Measurements from ENCODE around the gene DNER.

DNER gene

GRCh38 chr2:229666811-229667210, 47.5 kb downstream of the DNER start:
- H3K4me3 Mint-ChIP-seq = no peak overlapping the region
- no peaks in the 10 kb centered on the region for H3K36me3 Mint-ChIP-seq (ENCODE audit: low read depth)
- no peaks in the 10 kb centered on the region for H3K9me3 Mint-ChIP-seq
- no peaks in the 10 kb centered on the region for H3K4me1 Mint-ChIP-seq (ENCODE audit: low read depth)
- H3K27ac Mint-ChIP-seq = no peak overlapping the region
- intact Hi-C loops (cut with micrococcal nuclease) = no loop called here
- H3K27me3 Mint-ChIP-seq = peaks cover 5% of the 10 kb centered on the region

GRCh38 chr2:229665158-229665557, 49.2 kb downstream of the DNER start:
- H3K27me3 Mint-ChIP-seq = no peaks in the 10 kb centered on the region
- intact Hi-C loops (cut with micrococcal nuclease) = no loop called here
- no peak overlapping the region for H3K4me3 Mint-ChIP-seq
- H3K36me3 Mint-ChIP-seq (ENCODE audit: low read depth) = no peaks in the 10 kb centered on the region
- H3K9me3 Mint-ChIP-seq = no peaks in the 10 kb centered on the region
- peaks cover 6% of the 10 kb centered on the region for H3K4me1 Mint-ChIP-seq (ENCODE audit: low read depth)
- H3K27ac Mint-ChIP-seq = no peak overlapping the region

DNA sequence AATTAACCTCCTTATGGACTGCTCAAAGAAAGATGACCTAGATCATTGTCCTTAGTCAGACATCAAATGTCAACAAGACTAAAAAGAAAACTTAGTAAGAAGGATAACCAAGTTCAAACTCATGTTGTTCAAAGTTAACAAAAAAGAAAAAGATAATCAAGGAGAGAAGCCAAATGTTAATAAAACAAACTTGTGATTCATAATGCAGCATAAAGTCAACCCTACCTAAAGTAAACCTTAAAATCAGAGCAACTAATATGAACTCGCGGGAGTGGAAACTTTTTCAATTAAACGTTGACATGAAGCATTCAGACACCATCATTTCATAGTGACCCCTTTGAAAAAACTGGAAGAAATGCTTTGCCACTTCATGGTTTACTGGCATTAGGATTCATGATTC, 52.9 kb downstream of the DNER start:
- H3K4me3 Mint-ChIP-seq = no peak overlapping the region
- H3K27me3 Mint-ChIP-seq = no peaks in the 10 kb centered on the region
- no peaks in the 10 kb centered on the region for H3K9me3 Mint-ChIP-seq
- H3K4me1 Mint-ChIP-seq (ENCODE audit: low read depth) = peaks cover 7% of the 10 kb centered on the region
- intact Hi-C loops (cut with micrococcal nuclease) = no loop called here
- H3K27ac Mint-ChIP-seq = no peak overlapping the region
- no peaks in the 10 kb centered on the region for H3K36me3 Mint-ChIP-seq (ENCODE audit: low read depth)

DNA sequence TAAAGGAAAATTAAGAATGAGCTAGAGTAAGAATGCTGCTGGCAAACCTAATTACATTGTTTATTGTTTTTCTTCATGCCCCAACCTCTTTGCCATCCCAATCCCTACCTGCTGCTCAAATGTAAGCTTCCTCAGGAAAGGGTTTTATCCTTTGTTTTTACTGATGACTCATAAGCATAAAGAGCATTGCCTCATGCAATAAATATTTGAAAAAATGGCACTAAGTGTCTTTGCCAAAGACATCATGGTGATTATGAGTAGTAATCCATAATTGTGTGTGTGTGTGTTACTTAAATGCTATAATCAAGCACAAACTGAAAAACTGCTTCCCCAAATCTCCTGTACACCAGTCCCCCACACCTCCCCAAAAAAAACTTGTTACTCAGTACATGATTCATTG, 53.4 kb downstream of the DNER start:
- Mint-ChIP-seq H3K4me1 (ENCODE audit: low read depth) (peaks cover 7% of the 10 kb centered on the region), H3K27me3 (no peaks in the 10 kb centered on the region), H3K27ac (no peak overlapping the region), H3K36me3 (ENCODE audit: low read depth) (no peaks in the 10 kb centered on the region), H3K9me3 (no peaks in the 10 kb centered on the region), H3K4me3 (no peak overlapping the region)
- intact Hi-C loops (cut with micrococcal nuclease) = no loop called here

- Mint-ChIP-seq H3K4me1 (ENCODE audit: low read depth) (peaks cover 7% of the 10 kb centered on the region), H3K27me3 (no peaks in the 10 kb centered on the region), H3K36me3 (ENCODE audit: low read depth) (no peaks in the 10 kb centered on the region), H3K27ac (no peak overlapping the region), H3K9me3 (no peaks in the 10 kb centered on the region), H3K4me3 (no peak overlapping the region)
- intact Hi-C loops (cut with micrococcal nuclease) = no loop called here
These were observed 54.0 kb downstream of the DNER start for GRCh38 chr2:229660391-229660790.

DNA sequence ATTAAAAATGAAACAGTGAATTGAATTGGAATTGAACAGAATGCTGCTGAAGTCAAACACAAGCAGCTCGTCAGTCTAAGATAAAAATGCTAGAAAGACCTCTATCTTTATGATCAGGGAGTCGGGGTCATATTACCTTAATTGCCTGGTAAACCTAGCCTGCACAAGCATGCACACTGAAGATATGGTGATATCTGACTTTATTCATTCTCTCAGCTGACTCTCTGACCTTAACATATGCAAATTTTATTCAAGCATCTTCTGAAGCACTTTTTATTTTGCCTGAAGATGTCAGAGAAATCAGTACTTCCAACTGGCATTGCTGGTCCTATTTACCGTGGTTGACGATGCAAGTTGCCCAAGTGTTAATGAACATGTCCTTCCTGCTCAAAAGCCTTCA, 56.4 kb downstream of the DNER start:
- H3K9me3 Mint-ChIP-seq = no peaks in the 10 kb centered on the region
- H3K36me3 Mint-ChIP-seq (ENCODE audit: low read depth) = no peaks in the 10 kb centered on the region
- H3K27me3 Mint-ChIP-seq = no peaks in the 10 kb centered on the region
- H3K27ac Mint-ChIP-seq = no peak overlapping the region
- no peak overlapping the region for H3K4me3 Mint-ChIP-seq
- peaks cover 7% of the 10 kb centered on the region for H3K4me1 Mint-ChIP-seq (ENCODE audit: low read depth)
- intact Hi-C loops (cut with micrococcal nuclease) = no loop called here

- no peaks in the 10 kb centered on the region for H3K27me3 Mint-ChIP-seq
- H3K4me3 Mint-ChIP-seq = no peak overlapping the region
- no peaks in the 10 kb centered on the region for H3K36me3 Mint-ChIP-seq (ENCODE audit: low read depth)
- no peaks in the 10 kb centered on the region for H3K9me3 Mint-ChIP-seq
- no peak overlapping the region for H3K27ac Mint-ChIP-seq
- intact Hi-C loops (cut with micrococcal nuclease) = no loop called here
- no peaks in the 10 kb centered on the region for H3K4me1 Mint-ChIP-seq (ENCODE audit: low read depth)
These were observed 59.9 kb downstream of the DNER start for GRCh38 chr2:229654437-229654836.

DNA sequence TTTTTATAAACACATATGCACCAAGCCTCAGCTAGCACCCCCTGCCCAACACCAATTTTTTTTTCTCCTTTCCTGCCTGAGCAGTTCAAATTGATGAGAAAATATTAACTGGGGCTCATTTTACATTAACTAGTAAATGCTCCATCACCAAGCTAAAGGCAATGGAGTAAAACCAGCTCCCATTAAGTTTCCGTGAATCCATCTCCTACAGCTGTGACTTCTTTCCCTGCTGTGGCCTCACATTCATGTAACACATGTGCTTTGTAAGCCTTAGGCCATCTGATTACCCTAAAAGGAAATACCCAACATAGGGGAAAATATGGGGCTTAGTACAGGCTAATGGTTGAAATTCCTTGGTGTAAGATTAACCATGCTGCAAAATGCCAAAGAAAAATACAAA, 60.8 kb downstream of the DNER start:
- H3K27ac Mint-ChIP-seq = no peak overlapping the region
- no peaks in the 10 kb centered on the region for H3K36me3 Mint-ChIP-seq (ENCODE audit: low read depth)
- H3K4me3 Mint-ChIP-seq = no peak overlapping the region
- no peaks in the 10 kb centered on the region for H3K4me1 Mint-ChIP-seq (ENCODE audit: low read depth)
- intact Hi-C loops (cut with micrococcal nuclease) = no loop called here
- H3K9me3 Mint-ChIP-seq = no peaks in the 10 kb centered on the region
- no peaks in the 10 kb centered on the region for H3K27me3 Mint-ChIP-seq

DNA sequence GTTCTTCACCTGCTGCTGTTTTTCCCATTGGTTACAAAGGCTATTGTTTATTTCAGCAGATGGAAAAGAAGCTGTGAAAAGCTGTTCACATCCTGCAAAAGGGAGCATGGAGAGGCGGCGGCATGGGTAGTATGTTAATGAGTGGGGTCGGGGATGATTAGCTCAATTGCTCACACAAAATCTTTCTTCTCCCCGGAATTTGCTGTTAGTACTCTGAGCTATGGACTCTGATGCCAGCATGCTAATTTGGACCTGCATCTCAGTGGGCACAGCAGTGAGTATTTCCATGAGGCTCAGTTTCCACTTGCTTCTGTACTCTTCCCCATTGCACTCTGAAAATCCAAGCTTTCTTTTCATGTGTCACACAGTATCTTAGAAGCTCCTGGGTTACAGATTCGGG, 61.6 kb downstream of the DNER start:
- H3K4me1 Mint-ChIP-seq (ENCODE audit: low read depth) = no peaks in the 10 kb centered on the region
- no peak overlapping the region for H3K4me3 Mint-ChIP-seq
- H3K27ac Mint-ChIP-seq = no peak overlapping the region
- intact Hi-C loops (cut with micrococcal nuclease) = no loop called here
- no peaks in the 10 kb centered on the region for H3K27me3 Mint-ChIP-seq
- H3K9me3 Mint-ChIP-seq = no peaks in the 10 kb centered on the region
- no peaks in the 10 kb centered on the region for H3K36me3 Mint-ChIP-seq (ENCODE audit: low read depth)

GRCh38 chr2:229650901-229651300, 63.5 kb downstream of the DNER start:
- intact Hi-C loops (cut with micrococcal nuclease) = no loop called here
- H3K4me3 Mint-ChIP-seq = no peak overlapping the region
- H3K27me3 Mint-ChIP-seq = no peaks in the 10 kb centered on the region
- H3K36me3 Mint-ChIP-seq (ENCODE audit: low read depth) = no peaks in the 10 kb centered on the region
- H3K27ac Mint-ChIP-seq = no peak overlapping the region
- H3K4me1 Mint-ChIP-seq (ENCODE audit: low read depth) = no peaks in the 10 kb centered on the region
- no peaks in the 10 kb centered on the region for H3K9me3 Mint-ChIP-seq

DNA sequence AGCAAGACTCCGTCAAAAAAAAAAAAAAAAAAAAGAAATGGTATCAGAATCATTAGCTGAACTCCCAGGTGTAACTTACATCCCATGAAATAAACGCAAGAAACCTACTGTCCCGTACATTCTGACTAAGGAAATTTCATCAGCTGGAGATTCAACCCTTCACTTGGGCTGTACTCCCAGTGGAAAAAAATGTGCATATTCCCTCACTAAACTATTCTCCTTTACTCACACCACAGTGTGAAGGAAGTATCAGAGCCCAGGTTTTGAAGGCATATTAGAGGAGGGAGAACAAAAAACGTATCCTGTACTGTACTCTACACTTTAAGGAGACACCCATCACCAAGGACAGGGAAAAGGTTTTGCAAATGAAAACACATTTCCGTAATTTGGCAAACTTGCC, 64.3 kb downstream of the DNER start:
- Mint-ChIP-seq H3K9me3 (no peaks in the 10 kb centered on the region), H3K27me3 (no peaks in the 10 kb centered on the region), H3K4me3 (no peak overlapping the region), H3K36me3 (ENCODE audit: low read depth) (no peaks in the 10 kb centered on the region), H3K27ac (no peak overlapping the region), H3K4me1 (ENCODE audit: low read depth) (no peaks in the 10 kb centered on the region)
- intact Hi-C loops (cut with micrococcal nuclease) = no loop called here

DNA sequence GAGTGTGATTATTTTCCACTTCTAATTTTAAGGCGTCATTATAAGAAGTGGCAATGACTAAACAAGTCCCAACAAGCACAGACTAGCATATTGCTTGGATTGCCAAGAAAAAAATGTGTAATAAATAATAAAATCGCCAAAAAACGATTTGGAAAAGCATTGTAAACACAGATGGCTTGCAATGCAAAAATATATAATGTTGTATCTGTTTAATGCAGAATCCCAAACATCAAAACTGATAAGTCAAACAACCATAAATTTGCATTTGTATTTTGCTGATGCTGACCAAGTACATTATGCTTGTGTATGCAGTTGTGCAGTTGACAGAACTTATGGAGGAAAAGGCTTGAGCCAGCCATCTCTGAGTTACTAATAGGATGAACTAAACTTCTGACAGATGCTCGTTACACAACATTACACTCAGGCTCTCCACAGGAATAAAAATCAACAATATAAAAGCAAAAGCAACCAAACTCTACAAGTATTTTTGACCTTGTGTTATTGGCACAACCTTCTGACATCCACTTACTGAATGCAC, 68.1 kb downstream of the DNER start:
- Mint-ChIP-seq H3K4me1 (ENCODE audit: low read depth) (no peaks in the 10 kb centered on the region), H3K27ac (no peak overlapping the region), H3K27me3 (no peaks in the 10 kb centered on the region), H3K36me3 (ENCODE audit: low read depth) (no peaks in the 10 kb centered on the region), H3K9me3 (no peaks in the 10 kb centered on the region), H3K4me3 (no peak overlapping the region)
- intact Hi-C loops (cut with micrococcal nuclease) = no loop called here

DNA sequence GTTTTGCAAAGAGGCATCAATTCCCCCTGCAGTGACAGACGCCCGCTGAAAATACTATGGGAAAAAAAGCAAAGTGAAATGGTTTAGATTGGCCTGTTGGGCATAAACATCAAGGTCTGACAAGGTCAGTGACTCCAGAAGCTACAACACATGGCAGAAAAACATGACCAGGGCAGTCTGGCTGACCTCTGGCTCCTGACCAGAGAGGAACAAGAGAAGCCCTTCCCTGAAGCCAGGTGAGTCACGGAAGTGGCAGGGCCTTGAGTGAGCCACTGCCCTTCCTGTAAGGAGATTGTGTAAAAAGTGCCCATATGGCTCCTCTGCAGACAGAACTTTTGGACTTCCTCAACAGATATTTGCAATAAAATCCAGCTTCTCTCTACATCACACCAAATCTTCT, 72.0 kb downstream of the DNER start:
- H3K4me3 Mint-ChIP-seq = no peak overlapping the region
- H3K27ac Mint-ChIP-seq = no peak overlapping the region
- intact Hi-C loops (cut with micrococcal nuclease) = no loop called here

DNA sequence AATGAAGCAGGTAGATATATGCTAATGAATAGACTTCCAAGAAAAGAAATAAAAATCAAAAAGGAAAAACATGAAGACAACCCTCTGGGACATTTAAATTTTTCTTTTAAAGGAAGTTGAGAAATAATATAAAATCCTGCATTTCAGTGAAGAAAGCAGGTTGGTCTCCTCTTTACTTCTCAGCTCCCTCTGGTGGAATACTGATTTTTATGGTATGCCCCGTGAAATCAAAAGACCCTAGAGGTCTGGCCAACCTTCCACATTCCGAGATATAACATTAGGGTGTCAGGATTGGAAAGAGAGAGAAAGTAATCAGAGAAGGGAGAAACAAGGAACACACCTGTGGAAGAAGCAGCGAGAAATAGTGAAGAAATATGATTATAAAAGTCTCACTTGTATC, 72.7 kb downstream of the DNER start:
- intact Hi-C loops (cut with micrococcal nuclease) = no loop called here
- no peaks in the 10 kb centered on the region for H3K9me3 Mint-ChIP-seq
- H3K27me3 Mint-ChIP-seq = peaks cover 3% of the 10 kb centered on the region
- no peak overlapping the region for H3K4me3 Mint-ChIP-seq
- no peak overlapping the region for H3K27ac Mint-ChIP-seq
- H3K4me1 Mint-ChIP-seq (ENCODE audit: low read depth) = no peaks in the 10 kb centered on the region
- H3K36me3 Mint-ChIP-seq (ENCODE audit: low read depth) = no peaks in the 10 kb centered on the region

More for the DNA sequence above, 72.0 kb downstream of the DNER start:
- Mint-ChIP-seq H3K4me1 (ENCODE audit: low read depth) (no peaks in the 10 kb centered on the region), H3K9me3 (no peaks in the 10 kb centered on the region), H3K36me3 (ENCODE audit: low read depth) (no peaks in the 10 kb centered on the region), H3K27me3 (peaks cover 3% of the 10 kb centered on the region)

DNA sequence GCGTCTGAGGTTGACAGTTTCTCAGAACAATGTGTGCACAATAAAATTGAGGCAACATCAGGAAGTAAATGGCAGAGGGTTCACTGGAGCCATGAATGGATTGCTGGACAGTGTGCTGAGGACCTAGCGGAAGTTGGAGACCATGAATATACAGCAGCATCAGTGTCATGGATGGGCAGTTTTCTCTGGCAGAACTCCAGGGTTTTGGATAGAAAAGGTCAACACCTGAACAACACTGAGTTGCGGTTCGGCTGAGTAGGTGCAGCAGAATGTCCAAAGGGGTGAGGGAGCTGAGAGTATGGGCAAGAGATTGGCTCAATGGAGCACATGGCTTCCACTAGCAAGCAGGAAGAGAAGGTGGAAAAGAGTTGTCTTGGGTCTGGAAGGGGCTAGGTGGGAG, 73.7 kb downstream of the DNER start:
- intact Hi-C loops (cut with micrococcal nuclease) = no loop called here
- Mint-ChIP-seq H3K36me3 (ENCODE audit: low read depth) (no peaks in the 10 kb centered on the region), H3K4me1 (ENCODE audit: low read depth) (no peaks in the 10 kb centered on the region), H3K9me3 (no peaks in the 10 kb centered on the region), H3K4me3 (no peak overlapping the region), H3K27ac (no peak overlapping the region), H3K27me3 (peaks cover 3% of the 10 kb centered on the region)

Data from dendritic cell treated with granulocyte-macrophage colony-stimulating factor and Interleukin-4, amounts not matched to agents 40 ng/mL and 50 ng/mL, for 4 days (primary cell).